ENCODE measurements around the gene OTOP2.
"Not testable (repeated sequence)": the region's sequence is repeated elsewhere in the genome, so short reads cannot be mapped to it uniquely, and the experiment has no call there.

Gene OTOP2

DNA sequence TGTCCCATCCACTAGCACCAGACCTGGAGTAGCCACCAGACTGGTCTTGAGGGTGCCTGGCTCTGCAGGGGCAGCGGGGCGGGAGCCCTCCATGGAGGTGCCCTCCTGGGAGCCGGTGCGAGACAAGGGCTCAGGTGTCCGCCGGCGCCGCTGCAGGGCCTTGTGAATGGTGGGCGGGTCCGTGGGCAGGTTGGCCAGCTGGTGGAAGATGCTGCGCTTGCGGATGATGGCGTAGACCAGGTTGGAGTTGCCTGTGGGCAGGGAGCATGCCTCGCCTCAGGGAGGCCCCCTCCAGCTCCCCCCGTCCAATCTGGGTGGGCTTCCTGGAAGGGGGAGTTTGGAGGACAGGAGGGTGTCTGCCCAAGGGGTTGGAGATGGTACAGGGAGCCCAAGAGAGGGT, 30.0 kb downstream of the OTOP2 start:
- no peak for DNase-seq

GRCh38 chr17:74954665-74955421, 30.8 kb downstream of the OTOP2 start:
- DNase-seq: no peak

DNA sequence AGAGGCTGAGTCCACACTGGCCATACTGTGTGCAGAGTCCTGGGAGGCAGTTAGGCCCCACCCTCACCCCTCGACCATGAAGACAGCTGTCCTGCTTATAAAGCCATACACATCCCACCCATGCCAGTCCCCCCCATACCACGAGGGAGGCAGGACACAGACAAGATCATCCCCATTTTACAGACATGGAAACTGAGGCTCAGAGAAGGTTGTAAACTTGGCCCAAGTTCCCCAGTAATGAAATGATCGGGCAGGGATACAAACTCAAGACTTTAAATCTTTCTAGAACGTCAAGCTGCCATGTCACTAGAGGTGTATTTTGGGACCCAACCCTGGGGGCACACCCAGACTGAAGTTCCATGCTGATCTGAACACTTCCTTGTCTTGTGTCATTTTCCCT, 32.0 kb downstream of the OTOP2 start:
- DNase-seq: no peak

DNA sequence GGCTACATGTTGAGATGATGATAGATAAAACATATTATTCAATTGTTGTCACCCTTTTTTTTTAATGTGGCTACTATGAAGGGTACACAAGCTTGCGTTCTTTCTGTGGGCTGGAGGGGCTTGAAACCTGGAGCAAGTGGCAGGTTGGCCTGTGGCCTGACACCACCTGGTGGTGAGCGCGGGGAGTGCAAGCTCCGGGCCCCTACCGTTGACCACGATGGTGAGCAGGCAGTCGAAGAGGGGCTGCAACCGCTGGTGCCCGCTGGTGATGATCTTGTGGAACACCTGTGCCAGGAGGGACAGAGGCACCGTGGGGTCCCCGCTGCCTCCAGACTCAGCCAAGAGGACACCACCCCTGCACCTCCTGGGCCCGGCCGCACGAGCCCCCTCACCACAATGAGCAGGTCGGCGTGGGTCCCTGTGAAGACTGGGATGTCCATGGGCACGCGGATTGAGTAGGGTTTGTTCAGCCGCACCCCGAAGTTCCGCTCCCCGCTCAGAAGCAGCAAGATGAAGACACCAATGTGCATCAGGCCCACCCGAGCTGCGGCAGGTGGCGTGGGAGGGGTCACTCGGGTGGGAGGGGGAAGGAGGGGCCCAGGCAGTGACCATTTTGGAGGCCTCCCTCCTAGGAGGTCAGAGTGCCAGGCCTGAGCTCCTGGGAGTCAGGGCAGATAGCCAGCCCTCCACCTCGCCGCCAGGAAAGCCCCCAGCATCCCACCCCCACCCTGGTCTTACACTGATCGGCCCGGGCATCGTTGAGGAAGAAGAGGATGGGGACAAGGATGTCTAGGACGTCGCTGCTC, 34.1 kb downstream of the OTOP2 start:
- DNase-seq: peak; percentile 23 to 32

- DNase-seq: no peak
Measured at GRCh38 chr17:74959826-74960515, 35.9 kb downstream of the OTOP2 start.

DNA sequence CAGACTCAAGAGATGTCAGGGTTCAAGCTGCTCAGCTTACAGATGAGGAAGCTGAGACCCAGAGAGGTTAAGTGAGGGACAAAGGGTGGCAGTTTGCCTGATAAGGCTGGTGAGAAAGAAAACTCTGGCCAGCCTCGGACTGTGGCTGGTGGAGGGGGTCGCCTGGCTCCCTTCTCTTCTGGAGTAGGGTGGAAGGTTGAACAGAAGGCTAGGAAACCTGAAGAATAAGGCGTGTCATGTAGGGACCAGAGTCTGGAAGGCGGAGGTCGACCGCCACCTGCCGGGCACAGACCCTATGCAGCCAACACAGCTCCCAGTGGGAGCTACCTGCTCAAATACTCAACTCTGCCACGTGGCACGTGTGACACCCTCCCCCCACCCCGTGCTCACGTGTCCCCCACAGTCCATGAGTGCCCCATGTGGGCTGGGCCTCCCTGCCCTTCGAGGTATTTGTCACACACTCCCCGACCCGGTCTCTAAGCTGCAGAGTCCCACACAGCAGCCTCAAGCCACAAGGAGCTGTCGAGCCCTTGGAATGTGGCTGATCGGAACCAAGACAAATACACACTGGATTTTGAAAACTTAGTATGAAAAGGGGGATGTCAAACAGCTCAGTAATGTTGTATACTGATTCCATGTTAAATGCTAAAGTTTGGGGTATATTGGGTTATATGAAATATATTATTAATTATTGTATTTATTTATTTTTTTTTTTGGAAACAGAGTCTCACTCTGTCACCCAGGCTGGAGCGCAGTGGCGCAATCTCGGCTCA, 36.7 kb downstream of the OTOP2 start:
- DNase-seq: no peak

DNA sequence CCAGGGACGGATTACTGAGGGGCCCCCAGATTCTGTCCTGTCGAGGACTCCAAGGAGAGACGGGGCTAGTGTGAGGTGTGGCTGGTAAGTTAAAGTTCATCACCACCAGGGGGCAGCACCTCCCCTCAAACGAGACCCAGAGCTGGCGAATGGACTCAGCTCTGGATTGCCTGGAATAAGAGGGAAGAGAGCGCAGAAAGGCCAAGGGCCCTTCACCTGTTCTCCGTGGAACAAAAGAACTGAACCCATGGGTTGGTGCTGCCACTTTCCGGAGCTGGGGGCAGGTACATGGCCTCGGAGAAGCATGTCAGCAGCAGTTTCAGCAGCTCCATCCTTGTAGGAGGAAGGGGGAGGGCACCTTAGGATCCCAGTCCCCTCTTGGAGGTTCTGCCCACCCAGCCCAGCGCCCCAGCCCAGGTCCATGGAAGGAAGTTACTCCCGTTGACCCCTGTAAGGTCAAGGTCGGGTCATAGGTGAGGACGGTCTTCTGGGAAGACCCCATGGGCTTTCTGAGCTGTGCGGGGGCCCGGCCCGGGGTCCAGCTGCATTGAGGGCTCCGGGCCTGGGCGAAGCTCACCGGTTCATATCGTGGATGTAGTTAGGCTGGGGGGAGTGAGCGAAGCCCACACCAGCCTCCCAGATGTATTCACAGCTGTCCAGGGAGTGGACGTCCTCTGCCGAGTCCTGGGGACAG, 37.7 kb downstream of the OTOP2 start:
- peak; percentile 51 to 65 for DNase-seq

- DNase-seq: no peak
Measured at GRCh38 chr17:74962622-74963394, 38.7 kb downstream of the OTOP2 start.

GRCh38 chr17:74963656-74964055, 39.6 kb downstream of the OTOP2 start:
- no peak for DNase-seq

DNA sequence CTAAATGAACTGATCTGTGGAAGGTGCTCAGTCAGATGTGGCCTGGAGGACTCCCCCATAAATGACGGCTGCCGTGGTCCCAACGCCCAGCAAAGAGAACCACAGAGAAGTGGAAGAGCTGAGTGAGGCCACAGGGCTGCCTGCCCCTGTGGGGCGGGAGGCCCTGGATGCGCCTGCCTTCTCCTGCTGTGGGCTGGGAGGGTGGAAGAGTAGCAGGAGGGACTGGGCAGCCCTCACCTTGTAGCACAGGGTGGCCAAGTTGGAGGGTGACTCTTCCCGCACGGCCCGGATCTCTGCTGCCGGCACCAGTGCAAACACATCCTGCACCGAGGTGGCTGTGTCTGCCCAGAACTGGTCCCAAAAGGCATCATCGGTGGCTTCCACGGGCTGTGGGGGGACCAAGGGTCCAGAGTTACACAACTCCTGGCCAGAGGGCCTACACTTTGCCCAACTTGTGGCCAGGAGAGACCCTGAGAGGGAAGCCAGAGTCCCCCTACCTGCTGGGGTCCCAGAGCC, 40.2 kb downstream of the OTOP2 start:
- DNase-seq: no peak

GRCh38 chr17:74964988-74965622, 41.0 kb downstream of the OTOP2 start:
- no peak for DNase-seq

DNA sequence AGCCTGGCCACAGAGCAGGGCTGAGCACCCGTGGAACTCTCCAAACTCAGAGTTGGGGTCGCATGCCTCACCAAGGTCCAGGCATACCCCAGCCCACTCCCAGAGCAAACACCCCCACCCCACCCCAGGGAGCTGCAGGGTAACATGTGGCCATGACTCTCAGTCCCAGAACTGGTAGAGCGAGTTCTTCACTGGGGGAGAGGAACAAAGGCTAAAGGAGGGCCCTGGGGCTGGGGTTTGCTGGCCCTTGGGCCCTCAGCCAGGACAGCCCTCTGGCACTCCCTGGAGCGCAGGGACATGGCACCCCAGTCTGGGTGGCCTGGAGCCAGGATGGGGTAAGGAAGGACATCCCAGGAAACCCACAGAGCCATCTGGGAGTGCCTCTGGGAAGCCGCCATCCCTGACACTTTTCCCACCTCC, 44.3 kb downstream of the OTOP2 start:
- DNase-seq: no peak

- DNase-seq: not testable (repeated sequence)
Measured at GRCh38 chr17:74969501-74969900, 45.4 kb downstream of the OTOP2 start.

GRCh38 chr17:74970395-74970794, 46.3 kb downstream of the OTOP2 start:
- no peak for DNase-seq

- DNase-seq: no peak
Measured at GRCh38 chr17:74971069-74971841, 47.2 kb downstream of the OTOP2 start.

DNA sequence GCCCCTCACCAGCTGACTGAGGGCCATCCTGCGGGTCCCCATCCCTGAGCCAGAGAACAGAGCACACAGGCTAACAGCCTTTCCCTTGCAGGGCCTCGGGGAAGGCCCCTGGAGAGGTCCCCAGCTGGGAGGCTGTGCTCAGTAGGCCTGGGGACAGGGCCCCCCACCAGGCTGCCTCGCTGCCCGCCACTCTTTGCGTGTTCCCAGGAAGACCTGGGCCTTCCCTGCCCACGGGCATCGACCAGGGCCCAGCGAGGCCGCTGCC, 47.7 kb downstream of the OTOP2 start:
- no peak for DNase-seq

DNA sequence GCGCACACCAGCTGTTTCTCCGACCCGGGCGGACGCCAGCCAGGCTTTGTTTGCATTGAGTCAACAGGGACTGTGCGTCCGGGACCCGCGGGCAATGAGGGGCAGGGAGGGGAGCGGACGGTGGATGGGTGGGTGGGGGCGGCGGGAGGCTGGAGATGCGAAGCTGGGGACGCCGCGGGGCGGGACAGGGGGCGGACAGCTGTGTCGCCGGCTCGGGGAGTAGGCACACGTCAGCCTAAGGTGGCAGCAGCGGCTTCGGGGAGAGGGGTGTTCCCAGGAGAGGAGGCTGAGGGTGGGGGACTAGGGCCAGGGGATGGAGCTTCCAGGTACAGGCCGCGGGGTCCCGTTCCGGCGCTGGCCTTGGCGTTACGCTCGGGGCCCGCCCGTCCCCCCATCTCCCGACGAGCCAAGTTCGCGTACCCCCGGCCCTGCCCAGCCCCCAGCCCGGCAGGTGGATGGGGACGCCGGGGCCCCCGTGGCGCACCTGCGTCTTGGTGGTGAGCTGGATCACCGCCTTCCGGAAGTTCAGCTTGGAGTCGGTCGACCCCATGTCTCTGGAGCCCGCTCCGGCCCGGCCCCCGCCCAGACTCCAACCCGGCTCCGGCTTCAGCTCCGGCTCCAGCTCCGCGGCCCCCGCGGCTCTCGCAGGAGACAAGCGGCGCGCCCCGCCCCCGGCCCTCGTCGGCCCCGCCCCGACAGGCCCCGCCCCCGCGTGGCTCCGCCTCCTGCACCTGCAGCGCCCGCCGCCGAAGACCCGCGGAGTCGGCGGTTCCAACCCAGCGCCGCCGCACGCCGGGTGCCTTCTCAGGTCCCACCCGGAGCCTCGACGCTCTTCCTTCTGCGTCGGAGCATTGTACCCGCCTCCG, 48.3 kb downstream of the OTOP2 start, which contains the start of gene HID1:
HID1 (minus strand) TSS at position 653 of the 866 bp plus-strand sequence; CDS start at position 550, 103 bp downstream.
- DNase-seq: no peak

DNA sequence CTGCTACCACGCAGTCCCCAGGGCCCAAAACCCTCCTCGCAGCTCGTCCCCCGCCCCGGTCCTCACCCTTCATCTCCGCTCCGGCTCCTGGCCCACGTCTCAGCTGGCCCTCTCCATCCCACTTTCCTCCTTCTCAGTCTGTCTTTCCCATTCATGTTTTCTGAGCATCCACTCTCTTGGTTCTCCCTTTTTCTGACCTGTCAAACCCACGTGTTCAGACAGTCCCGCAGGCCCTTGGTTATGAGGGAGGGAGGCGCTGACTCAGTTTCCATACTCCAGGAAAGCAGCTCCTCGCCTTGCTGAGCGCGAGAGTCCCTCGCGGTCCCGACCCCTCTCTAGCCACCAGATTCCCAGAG, 48.9 kb downstream of the OTOP2 start:
- no peak for DNase-seq

DNA sequence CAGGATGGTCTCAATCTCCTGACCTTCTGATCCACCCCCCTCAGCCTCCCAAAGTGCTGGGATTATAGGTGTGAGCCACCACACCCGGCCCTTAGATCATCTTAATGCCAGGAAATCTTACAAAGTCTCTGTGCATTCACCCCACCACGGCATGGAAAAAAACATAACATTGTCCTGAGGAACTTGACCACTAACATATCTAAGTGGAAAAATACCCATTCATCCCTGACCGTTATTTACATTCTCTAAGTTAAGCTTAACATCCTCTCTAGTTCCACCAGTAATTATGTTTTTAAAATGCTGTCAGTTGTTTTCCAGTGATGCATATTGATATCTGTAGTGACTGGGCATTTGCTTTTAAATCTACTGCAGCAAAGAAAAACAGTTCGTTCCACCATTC, 51.9 kb downstream of the OTOP2 start:
- DNase-seq: no peak
